ENCODE data around the gene VKORC1L1. TPM values are rescaled to one million over a fixed set of nuclear protein-coding genes. Genes with fewer than 3 reads are reported as not detected.

The VKORC1L1 gene
- total RNA-seq, 1 experiment from 2014 or later: 30.9 TPM

DNA sequence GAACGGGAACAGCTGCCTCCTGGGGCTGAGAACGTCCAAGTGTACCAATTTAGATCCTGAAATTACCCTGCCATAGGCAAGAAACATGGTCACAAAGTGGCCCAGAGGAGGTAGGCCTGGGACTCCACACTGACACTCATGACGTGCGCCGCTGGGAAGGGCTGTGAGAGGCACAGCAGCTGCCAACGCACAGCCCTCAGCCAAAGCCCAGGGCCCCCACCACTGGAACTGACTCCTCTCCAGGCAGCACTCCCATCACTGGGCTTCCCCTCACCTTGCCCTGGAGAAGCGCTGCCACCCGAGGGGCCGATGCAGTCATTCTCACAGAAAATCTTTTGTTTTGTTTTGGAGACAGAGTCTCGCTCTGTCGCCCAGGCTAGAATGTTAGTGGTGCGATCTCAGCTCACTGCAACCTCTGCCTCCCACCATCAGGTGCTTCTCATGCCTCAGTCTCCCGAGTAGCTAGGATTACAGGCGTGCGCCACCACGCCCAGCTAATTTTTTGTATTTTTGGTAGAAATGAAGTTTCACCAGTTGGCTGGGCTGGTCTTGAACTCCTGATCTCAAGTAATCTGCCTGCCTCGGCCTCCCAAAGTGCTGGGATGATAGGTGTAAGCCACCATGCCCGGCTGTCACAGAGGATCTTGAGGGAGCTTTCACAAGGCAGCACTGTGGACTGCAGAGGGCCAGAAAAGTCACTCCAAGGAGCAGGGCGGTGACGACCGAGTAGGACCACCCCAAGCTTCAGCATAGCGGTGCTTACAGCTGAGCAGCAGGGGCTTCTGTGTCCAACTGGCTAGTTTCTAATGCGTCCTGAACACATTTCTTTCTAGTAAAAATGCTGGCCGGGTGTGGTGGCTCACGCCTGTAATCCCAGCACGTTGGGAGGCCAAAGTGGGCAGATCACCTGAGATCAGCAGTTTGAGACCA is 95.6 kb downstream of the VKORC1L1 start:
- POLR2A ChIA-PET: no interaction called here
- Histone ChIP-seq H3K4me3 (replicated peaks in 1 of 2; ENCODE audit: low read depth in 1 of 2, low read length in 2 of 2) (no peak overlapping the region), H3K9ac (ENCODE audit: low read length) (no peak overlapping the region), H3K27me3 (ENCODE audit: insufficient read depth, low read length) (no peaks in the 10 kb centered on the region), H2AFZ (ENCODE audit: low read depth, low read length, poor library complexity, severe bottlenecking) (no peak overlapping the region), H3K79me2 (ENCODE audit: insufficient read depth, low read length) (no peaks in the 10 kb centered on the region), H3K9me3 (ENCODE audit: control insufficient read depth in 1 of 2, insufficient read depth in 1 of 2, low read depth in 1 of 2, low read length in 2 of 2) (no peaks in the 10 kb centered on the region), H3K27ac (ENCODE audit: low read depth, low read length) (no peak overlapping the region), H3K4me2 (ENCODE audit: low read length) (no peak overlapping the region), H3K36me3 (ENCODE audit: control insufficient read depth in 1 of 2, insufficient read depth in 2 of 2, low read length in 2 of 2) (peaks cover 31 to 32% of the 10 kb centered on the region in 2 experiments; a peak in 3 of 4 replicates), H3K9me2 (ENCODE audit: insufficient read depth) (no peaks in the 10 kb centered on the region), H4K20me1 (ENCODE audit: insufficient read depth) (no peaks in the 10 kb centered on the region), H3K4me1 (ENCODE audit: control insufficient read depth in 1 of 2, insufficient read depth in 2 of 2, low read length in 2 of 2) (no peaks in the 10 kb centered on the region)
- ATAC-seq (no peak), DNase-seq (ENCODE audit: low read depth, low spot score) (no peak)
- RAD21 ChIA-PET (ENCODE audit: low non-redundant PET in 1 of 2, low total read pairs in 2 of 2, uncharacterized antibody in 2 of 2, unreplicated experiment in 2 of 2): no interaction called here
- intact Hi-C loops (cut with micrococcal nuclease): no loop called here
- TF ChIP-seq ZFX (IDR thresholded peaks at IDR 0.05) (no peak), TCF7L2 (IDR thresholded peaks at IDR 0.05; ENCODE audit: borderline replicate concordance, extremely low read depth, insufficient read depth, insufficient read length) (no peak), ZNF274 (IDR thresholded peaks at IDR 0.05; ENCODE audit: low read depth, low read length) (no peak), EZH2phosphoT487 (IDR thresholded peaks at IDR 0.05; ENCODE audit: borderline replicate concordance) (no peak)
- CTCF ChIA-PET: no interaction called here
- BruUV-seq (replicated peaks): no TSS peak

DNA sequence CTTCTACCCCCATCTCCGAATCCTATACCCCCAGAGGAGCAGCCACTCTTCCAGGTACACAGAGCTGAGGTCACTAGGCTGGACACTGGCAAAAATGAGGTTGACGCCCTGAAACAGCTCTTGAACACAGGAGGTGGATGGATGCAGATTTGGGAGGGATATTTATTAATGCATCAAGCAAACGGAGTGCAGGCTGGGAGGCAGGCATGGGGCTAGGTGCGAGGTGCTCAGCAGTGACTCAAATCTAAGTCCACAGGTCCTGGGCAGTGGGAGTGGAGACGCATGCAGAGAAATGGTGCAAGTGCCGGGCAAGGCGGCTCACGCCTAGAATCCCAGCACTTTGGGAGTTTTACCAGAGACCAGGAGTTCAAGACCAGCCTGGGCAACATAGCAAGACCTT is 98.1 kb downstream of the VKORC1L1 start:
- Histone ChIP-seq H3K9me2 (ENCODE audit: insufficient read depth) (no peaks in the 10 kb centered on the region), H3K27ac (ENCODE audit: low read depth, low read length) (no peak overlapping the region), H3K27me3 (ENCODE audit: insufficient read depth, low read length) (no peaks in the 10 kb centered on the region), H3K9me3 (ENCODE audit: control insufficient read depth in 1 of 2, insufficient read depth in 1 of 2, low read depth in 1 of 2, low read length in 2 of 2) (no peaks in the 10 kb centered on the region), H3K9ac (ENCODE audit: low read length) (no peak overlapping the region), H3K4me3 (replicated peaks in 1 of 2; ENCODE audit: low read depth in 1 of 2, low read length in 2 of 2) (no peak overlapping the region), H2AFZ (ENCODE audit: low read depth, low read length, poor library complexity, severe bottlenecking) (no peak overlapping the region), H3K36me3 (ENCODE audit: control insufficient read depth in 1 of 2, insufficient read depth in 2 of 2, low read length in 2 of 2) (peaks cover 27 to 42% of the 10 kb centered on the region in 2 experiments; a peak in 3 of 4 replicates), H3K4me2 (ENCODE audit: low read length) (no peak overlapping the region), H4K20me1 (ENCODE audit: insufficient read depth) (no peaks in the 10 kb centered on the region), H3K4me1 (ENCODE audit: control insufficient read depth in 1 of 2, insufficient read depth in 2 of 2, low read length in 2 of 2) (no peaks in the 10 kb centered on the region), H3K79me2 (ENCODE audit: insufficient read depth, low read length) (no peaks in the 10 kb centered on the region)
- BruUV-seq (replicated peaks): no TSS peak
- intact Hi-C loops (cut with micrococcal nuclease): no loop called here
- RAD21 ChIA-PET (ENCODE audit: low non-redundant PET in 1 of 2, low total read pairs in 2 of 2, uncharacterized antibody in 2 of 2, unreplicated experiment in 2 of 2): no interaction called here
- TF ChIP-seq EZH2 (IDR thresholded peaks at IDR 0.05) (no peak), POLR2AphosphoS5 (IDR thresholded peaks at IDR 0.05; ENCODE audit: low read depth, low read length) (no peak), YY1 (IDR thresholded peaks at IDR 0.05; ENCODE audit: extremely low read depth, insufficient replicate concordance, low read depth, low read length) (no peak)
- CTCF ChIA-PET: no interaction called here
- ATAC-seq (no peak), DNase-seq (ENCODE audit: low read depth, low spot score) (no peak)
- POLR2A ChIA-PET: no interaction called here

All from HCT116 (cell line).